Measurements from ENCODE around the gene STXBP6.

The STXBP6 gene

DNA sequence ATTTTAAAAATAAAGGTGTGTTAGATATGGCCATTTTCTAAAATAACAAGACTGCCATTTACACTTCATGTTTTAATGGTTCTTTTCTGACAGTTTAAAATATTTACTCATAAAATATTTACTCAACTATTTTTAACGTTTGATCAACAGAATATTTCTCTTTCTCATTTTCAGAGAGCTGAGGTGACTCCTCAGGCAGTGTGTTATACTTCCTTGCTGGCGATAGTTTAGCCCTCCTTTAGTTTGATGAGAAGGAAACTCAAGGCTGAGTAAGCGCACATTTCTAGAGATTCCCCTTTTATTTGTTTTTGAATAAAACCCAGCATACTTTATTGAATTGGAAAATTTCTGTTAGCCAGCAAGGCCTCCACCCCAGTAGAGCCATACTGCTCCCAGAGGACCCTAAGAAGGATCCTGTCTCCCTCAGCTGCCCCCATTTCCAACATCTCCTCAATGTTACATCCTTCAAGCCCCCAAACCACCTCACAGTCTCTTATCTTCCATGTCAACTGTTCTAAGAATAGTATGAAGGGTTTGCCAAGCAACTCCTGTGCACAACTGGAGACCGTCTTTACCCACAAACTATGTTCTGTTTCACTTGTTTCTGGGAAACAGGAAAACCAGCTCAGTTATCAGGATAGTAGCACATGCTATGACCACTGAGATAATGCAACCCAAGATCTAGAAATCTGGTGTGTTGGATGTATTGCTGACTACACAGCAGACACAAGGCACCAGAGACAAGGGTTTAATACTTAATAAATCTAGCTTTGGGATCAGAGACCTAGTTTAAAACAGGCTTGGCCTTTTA lies 129.5 kb downstream of the STXBP6 start:
- Histone ChIP-seq H3K4ac (ENCODE audit: low read depth, low read length) (no peak overlapping the region), H3K79me2 (ENCODE audit: control insufficient read depth, insufficient read depth, low read length) (no peaks in the 10 kb centered on the region), H2AK5ac (ENCODE audit: low read length) (no peak overlapping the region), H2BK5ac (ENCODE audit: low read length) (no peak overlapping the region), H2BK15ac (replicated peaks; ENCODE audit: low read depth) (no peak overlapping the region), H3K27ac (ENCODE audit: low read depth, low read length) (no peak overlapping the region), H3K56ac (ENCODE audit: low read length) (no peak overlapping the region), H3K79me1 (ENCODE audit: low read length) (no peaks in the 10 kb centered on the region), H3K18ac (ENCODE audit: low read length) (no peak overlapping the region), H3K4me2 (ENCODE audit: low read length) (no peak overlapping the region), H4K5ac (ENCODE audit: low read length) (no peak overlapping the region), H3K4me1 (ENCODE audit: control insufficient read depth, low read depth, low read length) (no peaks in the 10 kb centered on the region), H3K4me3 (ENCODE audit: low read length) (no peak overlapping the region), H3K23ac (ENCODE audit: low read length) (no peak overlapping the region), H3K9ac (ENCODE audit: low read length) (no peak overlapping the region), H2BK120ac (ENCODE audit: low read depth, low read length) (no peak overlapping the region), H4K8ac (ENCODE audit: low read depth, low read length) (no peak overlapping the region), H3K36me3 (ENCODE audit: control insufficient read depth, insufficient read depth, low read length) (no peaks in the 10 kb centered on the region), H3K27me3 (ENCODE audit: insufficient read depth, low read length, poor library complexity) (no peaks in the 10 kb centered on the region)
- DNase-seq = no peak
- WGBS (ENCODE audit: extremely low coverage, insufficient coverage, low lambda C conversion rate) = 100% methylated on average over 1 of the region's 4 CpGs

DNA sequence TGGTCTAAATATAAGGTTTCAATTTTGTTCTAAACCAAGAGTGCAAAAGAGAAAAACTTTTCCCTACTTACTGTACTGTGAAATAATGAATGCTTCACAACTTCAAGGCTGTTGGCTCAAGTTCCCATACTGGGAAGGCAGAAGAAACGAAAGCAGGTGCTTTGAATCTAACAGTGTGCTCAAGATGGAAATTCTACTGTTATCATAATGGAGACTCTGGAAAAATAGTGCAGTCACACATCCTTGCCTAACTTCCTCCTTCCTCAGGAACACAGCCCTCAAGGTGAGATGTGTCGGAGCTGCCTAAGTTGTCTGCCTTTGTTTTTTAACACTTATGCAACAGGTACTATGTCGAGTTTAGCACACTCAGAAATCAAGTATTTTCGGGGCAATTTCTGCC lies 131.1 kb downstream of the STXBP6 start:
- H4K5ac ChIP-seq (ENCODE audit: low read length) = no peak overlapping the region
- no peak overlapping the region for H3K18ac ChIP-seq (ENCODE audit: low read length)
- DNase-seq = no peak
- no CpG with 5 or more reads among the region's 4 CpGs for WGBS (ENCODE audit: extremely low coverage, insufficient coverage, low lambda C conversion rate)
- H2BK120ac ChIP-seq (ENCODE audit: low read depth, low read length) = no peak overlapping the region
- no peak overlapping the region for H3K56ac ChIP-seq (ENCODE audit: low read length)
- H3K27ac ChIP-seq (ENCODE audit: low read depth, low read length) = no peak overlapping the region
- H3K4me2 ChIP-seq (ENCODE audit: low read length) = no peak overlapping the region
- H3K23ac ChIP-seq (ENCODE audit: low read length) = no peak overlapping the region
- H3K79me1 ChIP-seq (ENCODE audit: low read length) = no peaks in the 10 kb centered on the region
- H2BK5ac ChIP-seq (ENCODE audit: low read length) = no peak overlapping the region
- no peak overlapping the region for H3K9ac ChIP-seq (ENCODE audit: low read length)
- H3K4me1 ChIP-seq (ENCODE audit: control insufficient read depth, low read depth, low read length) = no peaks in the 10 kb centered on the region
- H3K4me3 ChIP-seq (ENCODE audit: low read length) = no peak overlapping the region
- H4K8ac ChIP-seq (ENCODE audit: low read depth, low read length) = no peak overlapping the region
- no peaks in the 10 kb centered on the region for H3K36me3 ChIP-seq (ENCODE audit: control insufficient read depth, insufficient read depth, low read length)
- no peak overlapping the region for H3K4ac ChIP-seq (ENCODE audit: low read depth, low read length)
- H3K79me2 ChIP-seq (ENCODE audit: control insufficient read depth, insufficient read depth, low read length) = no peaks in the 10 kb centered on the region
- H2BK15ac ChIP-seq (replicated peaks; ENCODE audit: low read depth) = no peak overlapping the region
- no peaks in the 10 kb centered on the region for H3K27me3 ChIP-seq (ENCODE audit: insufficient read depth, low read length, poor library complexity)
- no peak overlapping the region for H2AK5ac ChIP-seq (ENCODE audit: low read length)

DNA sequence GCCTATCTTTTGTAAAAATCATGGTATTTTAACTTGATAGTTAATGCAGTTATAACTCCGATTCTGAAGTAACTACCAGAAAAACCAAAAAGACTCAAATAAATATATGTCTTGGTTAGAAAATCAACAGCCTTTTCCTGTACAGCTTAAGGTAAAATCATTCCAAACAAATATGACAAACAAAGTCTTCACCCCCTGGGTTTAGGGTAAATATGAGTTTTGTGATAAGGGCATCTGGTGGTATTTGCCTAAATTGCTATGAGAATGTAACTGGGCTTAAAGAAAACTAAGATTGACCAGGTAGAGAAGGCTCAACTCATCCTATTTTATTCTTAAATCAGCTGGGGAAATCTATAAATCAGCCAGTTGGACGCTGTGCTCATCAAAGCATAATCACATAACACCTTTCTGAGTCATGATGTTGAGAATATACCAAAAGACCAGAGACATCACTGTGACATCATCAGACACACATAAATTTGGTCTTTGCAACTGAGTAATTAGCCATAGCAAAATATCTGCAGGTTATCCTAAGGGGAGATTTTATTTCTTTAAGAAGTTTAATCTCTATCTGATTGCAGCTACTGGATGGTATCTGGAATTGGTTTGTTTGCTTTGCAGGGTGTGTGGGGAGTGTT lies 133.9 kb downstream of the STXBP6 start:
- H3K23ac ChIP-seq (ENCODE audit: low read length) = no peak overlapping the region
- H3K36me3 ChIP-seq (ENCODE audit: control insufficient read depth, insufficient read depth, low read length) = no peaks in the 10 kb centered on the region
- no peak overlapping the region for H2AK5ac ChIP-seq (ENCODE audit: low read length)
- no peak overlapping the region for H2BK5ac ChIP-seq (ENCODE audit: low read length)
- H3K79me2 ChIP-seq (ENCODE audit: control insufficient read depth, insufficient read depth, low read length) = no peaks in the 10 kb centered on the region
- no peak overlapping the region for H4K5ac ChIP-seq (ENCODE audit: low read length)
- H2BK15ac ChIP-seq (replicated peaks; ENCODE audit: low read depth) = no peak overlapping the region
- no peak overlapping the region for H3K9ac ChIP-seq (ENCODE audit: low read length)
- no peak overlapping the region for H3K4ac ChIP-seq (ENCODE audit: low read depth, low read length)
- no peaks in the 10 kb centered on the region for H3K4me1 ChIP-seq (ENCODE audit: control insufficient read depth, low read depth, low read length)
- no peak overlapping the region for H3K18ac ChIP-seq (ENCODE audit: low read length)
- no peak overlapping the region for H3K4me2 ChIP-seq (ENCODE audit: low read length)
- WGBS (ENCODE audit: extremely low coverage, insufficient coverage, low lambda C conversion rate) = no CpG with 5 or more reads among the region's 2 CpGs
- H3K4me3 ChIP-seq (ENCODE audit: low read length) = no peak overlapping the region
- no peak overlapping the region for H3K56ac ChIP-seq (ENCODE audit: low read length)
- no peak overlapping the region for H3K27ac ChIP-seq (ENCODE audit: low read depth, low read length)
- no peaks in the 10 kb centered on the region for H3K27me3 ChIP-seq (ENCODE audit: insufficient read depth, low read length, poor library complexity)
- H2BK120ac ChIP-seq (ENCODE audit: low read depth, low read length) = no peak overlapping the region
- no peak overlapping the region for H4K8ac ChIP-seq (ENCODE audit: low read depth, low read length)
- no peaks in the 10 kb centered on the region for H3K79me1 ChIP-seq (ENCODE audit: low read length)
- no peak for DNase-seq

DNA sequence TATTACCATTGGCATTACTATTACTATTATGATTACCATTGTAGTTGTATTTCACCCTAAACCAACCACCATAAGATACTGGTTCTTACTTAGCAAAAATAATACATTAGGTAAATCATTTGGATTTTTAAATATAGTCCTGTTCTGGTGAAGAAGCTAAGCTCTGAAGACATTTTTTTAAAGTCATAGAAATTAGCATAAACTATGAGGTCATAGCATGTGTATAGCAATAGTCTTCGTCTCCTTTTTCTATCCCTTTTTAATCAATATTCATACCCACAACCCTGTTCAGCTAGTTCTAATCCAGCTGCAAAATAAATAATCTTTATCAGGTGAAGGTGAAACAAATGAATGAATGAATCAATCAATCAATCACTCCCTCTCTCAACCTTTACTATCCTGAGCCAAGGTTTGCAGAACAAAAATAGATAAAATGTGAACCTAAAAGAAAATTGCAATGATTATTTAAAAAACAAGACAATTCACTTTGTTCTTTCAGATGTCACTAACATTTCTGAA lies 134.5 kb downstream of the STXBP6 start:
- H3K79me2 ChIP-seq (ENCODE audit: control insufficient read depth, insufficient read depth, low read length) = no peaks in the 10 kb centered on the region
- DNase-seq = no peak
- H2BK5ac ChIP-seq (ENCODE audit: low read length) = no peak overlapping the region
- H2BK120ac ChIP-seq (ENCODE audit: low read depth, low read length) = no peak overlapping the region
- no peak overlapping the region for H3K4me2 ChIP-seq (ENCODE audit: low read length)
- no peak overlapping the region for H4K5ac ChIP-seq (ENCODE audit: low read length)
- no peak overlapping the region for H3K27ac ChIP-seq (ENCODE audit: low read depth, low read length)
- H3K9ac ChIP-seq (ENCODE audit: low read length) = no peak overlapping the region
- H3K36me3 ChIP-seq (ENCODE audit: control insufficient read depth, insufficient read depth, low read length) = no peaks in the 10 kb centered on the region
- no peak overlapping the region for H4K8ac ChIP-seq (ENCODE audit: low read depth, low read length)
- H3K18ac ChIP-seq (ENCODE audit: low read length) = no peak overlapping the region
- H3K23ac ChIP-seq (ENCODE audit: low read length) = no peak overlapping the region
- no peak overlapping the region for H2BK15ac ChIP-seq (replicated peaks; ENCODE audit: low read depth)
- H3K27me3 ChIP-seq (ENCODE audit: insufficient read depth, low read length, poor library complexity) = no peaks in the 10 kb centered on the region
- no CpG with 5 or more reads among the region's 1 CpG for WGBS (ENCODE audit: extremely low coverage, insufficient coverage, low lambda C conversion rate)
- no peak overlapping the region for H3K4ac ChIP-seq (ENCODE audit: low read depth, low read length)
- H2AK5ac ChIP-seq (ENCODE audit: low read length) = no peak overlapping the region
- no peak overlapping the region for H3K56ac ChIP-seq (ENCODE audit: low read length)
- no peak overlapping the region for H3K4me3 ChIP-seq (ENCODE audit: low read length)
- H3K4me1 ChIP-seq (ENCODE audit: control insufficient read depth, low read depth, low read length) = no peaks in the 10 kb centered on the region
- no peaks in the 10 kb centered on the region for H3K79me1 ChIP-seq (ENCODE audit: low read length)

DNA sequence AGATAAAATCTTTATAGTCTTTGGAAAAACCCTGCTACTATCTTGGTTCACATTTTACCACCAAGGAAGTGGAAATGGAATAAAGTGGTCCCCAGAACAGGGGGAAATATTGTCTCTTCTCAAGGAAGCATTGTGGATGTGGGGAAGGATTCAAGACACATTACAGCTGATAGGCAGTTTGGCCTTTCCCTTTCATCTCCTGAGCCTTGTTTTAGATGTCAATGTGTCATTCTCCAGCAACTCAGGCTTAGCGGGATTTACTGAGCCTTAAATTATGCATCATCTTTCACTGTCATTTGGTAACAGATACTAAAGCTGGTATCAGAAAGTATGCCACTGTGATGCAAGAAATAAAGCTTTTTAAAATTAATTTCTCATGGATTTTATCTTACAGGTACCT lies 136.2 kb downstream of the STXBP6 start:
- no peak for DNase-seq
- Histone ChIP-seq H3K27me3 (ENCODE audit: insufficient read depth, low read length, poor library complexity) (no peaks in the 10 kb centered on the region), H2BK5ac (ENCODE audit: low read length) (no peak overlapping the region), H3K4me3 (ENCODE audit: low read length) (no peak overlapping the region), H3K56ac (ENCODE audit: low read length) (no peak overlapping the region), H2BK120ac (ENCODE audit: low read depth, low read length) (no peak overlapping the region), H2BK15ac (replicated peaks; ENCODE audit: low read depth) (no peak overlapping the region), H3K9ac (ENCODE audit: low read length) (no peak overlapping the region), H3K4me2 (ENCODE audit: low read length) (no peak overlapping the region), H3K79me2 (ENCODE audit: control insufficient read depth, insufficient read depth, low read length) (no peaks in the 10 kb centered on the region), H3K79me1 (ENCODE audit: low read length) (no peaks in the 10 kb centered on the region), H3K18ac (ENCODE audit: low read length) (no peak overlapping the region), H3K36me3 (ENCODE audit: control insufficient read depth, insufficient read depth, low read length) (no peaks in the 10 kb centered on the region), H3K27ac (ENCODE audit: low read depth, low read length) (no peak overlapping the region), H4K8ac (ENCODE audit: low read depth, low read length) (no peak overlapping the region), H3K4ac (ENCODE audit: low read depth, low read length) (no peak overlapping the region), H4K5ac (ENCODE audit: low read length) (no peak overlapping the region), H3K4me1 (ENCODE audit: control insufficient read depth, low read depth, low read length) (no peaks in the 10 kb centered on the region), H3K23ac (ENCODE audit: low read length) (no peak overlapping the region), H2AK5ac (ENCODE audit: low read length) (no peak overlapping the region)
- no CpG with 5 or more reads among the region's 1 CpG for WGBS (ENCODE audit: extremely low coverage, insufficient coverage, low lambda C conversion rate)

Measured in mesendoderm (in vitro differentiated cells).